RWPE2 (cell line): ENCODE data around the gene AQP2.

ENCODE experiments used
- ATAC-seq: fragments of 200-7000 bp; cut with Tn5 transposase; 3 replicates; pipeline ENCODE4 v1.9.1; 2021; ENCODE audit warnings: low read depth
- DNase-seq: peaks from one replicate; pipeline ENCODE4 v3.0.0-alpha.2; 2020; ENCODE audit warnings: low spot score
- H3K27ac ChIP-seq: fragments of 450-650 bp; 2 replicates; pipeline ENCODE4 v1.5.1; 2017; ENCODE audit warnings: mild to moderate bottlenecking; ENCODE audit not compliant: poor library complexity, severe bottlenecking
- H3K27me3 ChIP-seq: fragments of 250-450 bp; sonication (Bioruptor Pico); 2 replicates; pipeline ENCODE4 v1.5.1; 2021; ENCODE audit warnings: mild to moderate bottlenecking, moderate library complexity; ENCODE audit not compliant: insufficient read depth, poor library complexity, severe bottlenecking
- H3K36me3 ChIP-seq: fragments of 250-450 bp; sonication (Bioruptor Pico); 2 replicates; pipeline ENCODE4 v1.5.1; 2020; ENCODE audit warnings: low read depth, mild to moderate bottlenecking, moderate library complexity
- H3K4me1 ChIP-seq: fragments of 250-450 bp; sonication (Bioruptor Pico); 2 replicates; pipeline ENCODE4 v1.5.1; 2021; ENCODE audit warnings: mild to moderate bottlenecking, moderate library complexity; ENCODE audit not compliant: insufficient read depth, poor library complexity, severe bottlenecking
- H3K4me3 ChIP-seq: fragments of 250-450 bp; sonication (Bioruptor Pico); 2 replicates; pipeline ENCODE4 v1.5.1; 2021; ENCODE audit warnings: mild to moderate bottlenecking, moderate library complexity; ENCODE audit not compliant: severe bottlenecking
- H3K9me3 ChIP-seq: fragments of 250-450 bp; sonication (Bioruptor Pico); 2 replicates; pipeline ENCODE4 v1.5.1; 2021; ENCODE audit warnings: mild to moderate bottlenecking, moderate library complexity; ENCODE audit not compliant: severe bottlenecking
- TF ChIP-seq, protein P1 (sequence below): fragments of 450-650 bp; IDR thresholded peaks from one replicate; pipeline ENCODE4 v1.5.1; 2017; ENCODE audit warnings: mild to moderate bottlenecking, moderate library complexity; ENCODE audit not compliant: poor library complexity, severe bottlenecking

The AQP2 gene

DNA sequence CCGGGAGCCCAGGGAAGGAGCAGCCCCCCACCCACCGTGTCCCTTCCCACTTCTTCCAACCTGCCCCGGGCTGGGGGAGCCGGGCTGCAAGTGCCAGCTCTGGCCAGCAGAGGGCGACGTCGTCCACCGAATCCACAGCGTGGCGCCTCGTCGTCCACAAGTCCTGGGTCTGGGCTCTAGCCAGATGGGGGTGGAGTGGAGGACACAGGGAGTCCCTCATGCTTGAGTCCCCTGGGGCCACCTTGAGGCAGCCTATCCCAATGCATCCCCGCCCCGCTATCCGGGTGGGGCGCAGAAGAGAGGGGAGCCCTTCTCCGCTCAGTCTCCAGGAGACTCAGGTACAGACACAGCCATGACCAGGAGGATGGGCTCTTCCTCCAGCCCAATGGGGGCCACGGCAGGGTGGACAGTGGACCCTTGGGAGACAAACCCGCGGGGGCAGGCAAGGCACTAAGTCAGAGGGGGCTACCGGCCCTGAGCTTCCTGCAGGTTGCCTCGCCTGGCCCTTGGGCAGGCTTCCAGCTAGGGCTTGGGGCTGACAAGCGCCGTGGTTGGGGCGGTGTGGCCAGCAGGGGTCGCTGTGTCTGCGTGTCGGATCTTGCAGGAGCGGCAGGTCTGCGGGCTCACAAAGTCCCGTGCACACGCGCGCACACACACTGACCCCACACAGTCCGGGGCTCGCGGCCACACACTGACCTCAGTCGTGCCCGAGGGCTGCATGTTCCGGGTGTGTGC, 16.7 kb downstream of the AQP2 start:
- H3K27ac ChIP-seq = no peak overlapping the region
- peak overlapping the region; percentile 19 for H3K4me3 ChIP-seq
- ATAC-seq (peak; percentile 67), DNase-seq (no peak)
- no peaks in the 10 kb centered on the region for H3K9me3 ChIP-seq
- H3K4me1 ChIP-seq = peaks cover 11% of the 10 kb centered on the region
- TF ChIP-seq, protein P1, sequence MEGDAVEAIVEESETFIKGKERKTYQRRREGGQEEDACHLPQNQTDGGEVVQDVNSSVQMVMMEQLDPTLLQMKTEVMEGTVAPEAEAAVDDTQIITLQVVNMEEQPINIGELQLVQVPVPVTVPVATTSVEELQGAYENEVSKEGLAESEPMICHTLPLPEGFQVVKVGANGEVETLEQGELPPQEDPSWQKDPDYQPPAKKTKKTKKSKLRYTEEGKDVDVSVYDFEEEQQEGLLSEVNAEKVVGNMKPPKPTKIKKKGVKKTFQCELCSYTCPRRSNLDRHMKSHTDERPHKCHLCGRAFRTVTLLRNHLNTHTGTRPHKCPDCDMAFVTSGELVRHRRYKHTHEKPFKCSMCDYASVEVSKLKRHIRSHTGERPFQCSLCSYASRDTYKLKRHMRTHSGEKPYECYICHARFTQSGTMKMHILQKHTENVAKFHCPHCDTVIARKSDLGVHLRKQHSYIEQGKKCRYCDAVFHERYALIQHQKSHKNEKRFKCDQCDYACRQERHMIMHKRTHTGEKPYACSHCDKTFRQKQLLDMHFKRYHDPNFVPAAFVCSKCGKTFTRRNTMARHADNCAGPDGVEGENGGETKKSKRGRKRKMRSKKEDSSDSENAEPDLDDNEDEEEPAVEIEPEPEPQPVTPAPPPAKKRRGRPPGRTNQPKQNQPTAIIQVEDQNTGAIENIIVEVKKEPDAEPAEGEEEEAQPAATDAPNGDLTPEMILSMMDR = peak; percentile 92
- no peaks in the 10 kb centered on the region for H3K36me3 ChIP-seq
- H3K27me3 ChIP-seq = no peaks in the 10 kb centered on the region

DNA sequence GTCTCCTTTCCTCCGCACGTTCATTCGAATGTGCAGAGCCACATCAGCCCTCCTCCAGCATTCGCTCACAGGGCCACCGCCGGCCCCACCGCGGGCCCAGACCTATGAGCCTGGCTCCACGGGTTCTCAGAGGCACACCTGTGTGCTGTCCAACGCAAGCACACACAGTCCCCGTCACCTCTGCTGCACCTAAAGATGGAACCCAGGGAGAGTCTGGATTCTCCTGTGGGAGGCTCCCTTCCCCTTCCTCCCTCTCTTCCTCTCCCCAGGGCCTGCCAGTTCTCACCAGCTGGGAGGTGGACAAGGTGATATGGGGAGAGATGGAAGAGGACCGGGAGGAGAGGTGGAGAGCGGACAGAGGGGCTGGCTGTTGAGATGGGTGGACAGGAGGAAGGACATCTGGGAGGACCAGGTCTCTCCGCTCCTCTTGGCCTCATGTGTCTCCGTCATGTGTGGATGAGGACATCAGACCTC, 17.3 kb downstream of the AQP2 start:
- Histone ChIP-seq H3K4me3 (no peak overlapping the region), H3K4me1 (peaks cover 7% of the 10 kb centered on the region), H3K27ac (no peak overlapping the region), H3K36me3 (no peaks in the 10 kb centered on the region), H3K27me3 (no peaks in the 10 kb centered on the region), H3K9me3 (no peaks in the 10 kb centered on the region)
- ATAC-seq (no peak), DNase-seq (no peak)
- TF ChIP-seq, protein P1 = no peak

DNA sequence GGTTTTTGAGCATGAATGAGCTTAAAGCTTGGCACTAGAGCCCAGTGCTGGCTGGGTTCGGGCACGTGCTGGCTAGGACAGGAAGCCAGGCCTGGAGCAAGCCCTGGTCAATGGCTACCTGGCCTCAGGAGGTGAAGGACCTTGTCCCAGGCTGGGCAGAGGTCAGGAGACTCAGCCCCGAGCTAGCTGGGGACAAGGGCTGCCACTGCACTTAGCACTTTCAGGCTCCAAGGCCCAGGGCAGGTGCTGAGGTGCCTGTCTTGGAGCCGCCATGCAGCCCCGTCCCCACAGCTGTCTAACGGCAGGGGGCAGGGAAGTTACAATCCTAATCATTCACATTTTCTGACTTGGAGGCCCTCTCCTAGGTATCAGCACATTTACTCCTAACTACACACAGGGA, 17.9 kb downstream of the AQP2 start:
- Histone ChIP-seq H3K4me3 (no peak overlapping the region), H3K36me3 (no peaks in the 10 kb centered on the region), H3K27ac (no peak overlapping the region), H3K9me3 (no peaks in the 10 kb centered on the region), H3K27me3 (no peaks in the 10 kb centered on the region), H3K4me1 (peaks cover under 1% of the 10 kb centered on the region)
- DNase-seq (no peak), ATAC-seq (no peak)
- TF ChIP-seq, protein P1 = no peak

DNA sequence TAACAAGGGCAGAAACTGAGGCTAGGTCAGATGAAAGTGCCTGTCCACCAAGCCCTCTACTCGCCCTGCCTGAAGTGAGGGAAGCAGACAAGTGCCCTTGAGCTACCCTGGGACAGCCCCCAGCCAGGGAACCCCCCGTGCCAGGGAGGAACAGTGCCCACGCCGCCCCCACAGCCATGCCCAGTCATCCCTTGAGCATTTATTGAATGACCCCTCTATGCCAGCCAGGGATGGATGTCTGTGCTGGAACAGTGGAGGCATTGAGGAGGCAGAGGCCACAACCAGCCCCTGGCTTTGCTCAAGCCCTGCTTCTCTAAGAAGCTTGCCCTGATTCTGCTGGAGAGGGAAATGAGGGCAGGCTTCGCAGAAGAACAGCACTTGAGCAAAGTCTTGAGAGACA, 18.5 kb downstream of the AQP2 start:
- no peak for ATAC-seq
- Histone ChIP-seq H3K36me3 (no peaks in the 10 kb centered on the region), H3K9me3 (no peaks in the 10 kb centered on the region), H3K4me3 (no peak overlapping the region), H3K27me3 (no peaks in the 10 kb centered on the region), H3K27ac (no peak overlapping the region), H3K4me1 (no peaks in the 10 kb centered on the region)
- TF ChIP-seq, protein P1 = no peak
- no peak for DNase-seq
